HG03442 (cell line): ENCODE results near the gene CLSTN2.

Experiments used
- ATAC-seq: cut with Tn5 transposase; IDR thresholded peaks from one replicate; pipeline ENCODE4 v1.9.1; 2021; ENCODE audit warnings: mild to moderate bottlenecking, moderate library complexity; ENCODE audit not compliant: unreplicated experiment

CLSTN2 gene

DNA sequence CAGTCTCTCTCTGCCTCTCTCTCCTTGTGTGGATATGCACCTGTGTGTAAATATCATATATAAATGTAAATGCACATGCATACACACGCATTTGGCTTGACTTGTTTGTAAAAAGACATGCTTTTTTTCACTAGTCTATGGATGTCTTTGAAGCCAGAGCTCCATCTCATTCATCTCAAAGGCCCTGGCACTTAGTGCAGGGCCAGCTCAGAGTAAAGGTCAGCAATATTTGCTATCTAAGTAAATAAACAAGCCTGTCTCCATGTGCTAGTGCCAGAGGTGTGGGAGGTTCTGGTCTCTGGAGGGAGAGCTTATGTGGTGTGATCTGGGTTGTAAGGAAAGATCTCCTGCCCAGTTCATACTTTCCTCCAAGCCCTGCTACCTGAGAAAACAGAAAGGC is 5.6 kb downstream of the CLSTN2 start:
- no peak for ATAC-seq

DNA sequence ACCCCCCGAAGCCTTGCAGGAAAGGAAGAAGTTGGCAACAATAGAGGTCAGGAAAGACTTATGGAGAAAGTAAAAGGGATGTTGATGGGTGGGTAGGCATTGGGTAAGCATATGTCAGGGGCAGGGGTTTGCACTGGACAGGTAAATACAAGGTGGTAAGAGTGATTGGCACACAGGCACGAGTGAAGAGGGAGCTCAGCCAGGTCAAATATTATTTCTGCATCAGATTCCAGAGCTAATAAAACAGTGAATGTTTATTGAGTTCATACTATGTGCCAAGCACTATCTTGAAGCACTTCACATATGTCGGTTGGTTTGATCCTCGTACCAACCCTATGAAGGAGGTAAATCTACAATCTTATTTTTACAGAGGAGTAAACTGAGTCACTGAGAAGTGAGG is 6.6 kb downstream of the CLSTN2 start:
- no peak for ATAC-seq

DNA sequence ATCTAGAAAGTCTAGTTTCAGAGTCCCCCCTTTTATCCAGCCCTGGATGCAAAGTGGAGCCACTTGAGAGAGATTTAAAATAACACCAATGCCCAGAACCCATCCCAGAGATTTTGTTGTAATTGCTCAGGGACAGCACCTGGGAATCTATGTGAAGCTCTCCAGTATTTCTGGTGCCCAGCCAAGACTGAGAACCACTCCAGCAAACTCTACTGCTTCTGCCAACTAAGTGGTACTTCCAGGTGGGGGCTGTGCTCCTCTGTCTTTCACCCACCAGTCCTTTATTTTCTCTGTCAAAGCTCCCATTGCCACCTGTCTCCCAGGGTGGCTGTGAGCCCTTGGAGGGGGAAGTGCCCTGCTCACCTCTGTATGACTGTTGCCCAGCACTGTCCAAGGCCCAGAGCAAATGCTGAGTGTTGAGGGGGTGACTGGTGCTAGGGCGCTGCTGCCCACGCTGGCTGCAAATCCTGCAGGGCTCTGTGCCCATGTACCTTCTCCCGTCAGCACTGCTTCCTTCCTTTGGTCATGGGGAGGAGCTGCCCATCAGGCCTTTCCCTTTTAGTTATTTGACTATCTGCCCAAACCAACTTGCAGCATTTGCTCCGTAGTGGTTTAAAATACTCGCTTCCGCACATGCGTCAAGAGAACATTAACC is 9.4 kb downstream of the CLSTN2 start:
- no peak for ATAC-seq

DNA sequence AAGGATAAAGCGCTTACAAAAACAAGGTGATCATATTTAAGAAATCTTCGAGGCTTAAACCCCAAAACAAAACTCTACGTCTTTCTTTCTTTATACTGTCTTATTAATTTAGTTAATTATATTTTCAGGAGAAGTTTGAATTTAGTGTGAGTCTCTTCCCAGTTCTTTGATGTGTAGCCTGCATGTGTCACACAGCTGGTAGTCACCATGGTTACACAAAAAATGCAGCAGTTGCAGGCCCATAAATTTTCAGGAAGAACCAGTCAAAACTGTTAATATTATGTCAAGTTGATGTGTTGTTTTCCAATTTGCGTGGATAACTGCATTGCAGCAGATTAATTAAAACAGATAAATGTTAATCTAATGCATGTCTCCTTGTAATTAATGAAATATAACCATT is 10.4 kb downstream of the CLSTN2 start:
- ATAC-seq, result no peak

DNA sequence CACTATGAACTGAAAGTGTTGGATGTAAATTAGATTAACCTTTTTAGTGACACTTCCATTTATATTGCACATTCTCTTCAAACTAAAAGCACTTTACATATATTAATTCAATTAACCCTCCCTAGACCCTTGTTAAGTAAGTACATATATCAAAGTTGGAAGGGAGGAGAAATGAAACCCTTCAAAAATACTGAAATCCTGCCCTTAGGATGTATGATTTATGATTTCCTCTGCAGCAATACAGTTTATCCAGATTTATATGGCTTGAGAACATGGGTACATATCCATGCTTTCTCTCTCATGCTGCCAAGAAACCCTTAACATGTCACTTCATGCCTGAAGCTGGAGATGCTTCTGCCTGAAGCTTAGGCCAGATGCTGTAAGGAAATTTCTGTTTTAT is 11.0 kb downstream of the CLSTN2 start:
- no peak for ATAC-seq

DNA sequence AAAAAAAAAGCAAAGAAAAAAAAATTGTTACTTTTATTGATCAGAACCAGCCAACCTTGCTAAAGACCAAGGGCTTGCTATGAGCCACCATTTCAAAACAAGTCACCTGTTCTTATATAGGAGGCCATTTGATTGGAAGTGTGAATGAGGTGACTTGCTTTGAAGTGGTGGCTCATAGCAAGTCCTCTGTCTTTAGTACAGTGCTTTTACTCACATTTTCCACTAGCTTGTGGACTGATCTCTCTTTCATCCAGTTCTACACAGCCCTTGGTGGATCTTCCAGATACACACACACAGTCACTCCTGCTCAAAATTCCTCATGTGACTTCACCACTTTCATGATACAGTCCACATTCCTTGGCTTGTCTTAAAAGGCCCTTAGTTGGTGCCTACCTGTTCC is 13.5 kb downstream of the CLSTN2 start:
- ATAC-seq, result no peak

DNA sequence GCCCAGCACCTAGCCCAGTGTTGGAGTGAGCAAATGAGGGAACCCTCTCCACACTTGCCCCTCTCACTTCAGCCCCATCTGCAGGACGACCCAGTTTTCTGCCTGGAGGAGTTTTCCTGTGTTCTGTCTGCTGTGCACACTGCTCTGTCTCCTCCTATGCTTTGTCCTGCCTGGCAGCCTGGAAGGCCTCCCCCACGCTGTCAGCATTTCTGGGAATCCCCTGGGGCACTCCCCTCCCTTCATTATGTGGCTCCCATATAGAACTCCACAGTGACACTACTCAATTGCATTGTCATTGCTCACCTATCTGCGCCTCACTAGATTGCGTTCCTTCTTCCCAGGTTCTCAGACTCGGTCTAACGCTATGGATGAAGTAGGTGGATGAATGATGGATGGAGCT is 13.9 kb downstream of the CLSTN2 start:
- ATAC-seq, result no peak

DNA sequence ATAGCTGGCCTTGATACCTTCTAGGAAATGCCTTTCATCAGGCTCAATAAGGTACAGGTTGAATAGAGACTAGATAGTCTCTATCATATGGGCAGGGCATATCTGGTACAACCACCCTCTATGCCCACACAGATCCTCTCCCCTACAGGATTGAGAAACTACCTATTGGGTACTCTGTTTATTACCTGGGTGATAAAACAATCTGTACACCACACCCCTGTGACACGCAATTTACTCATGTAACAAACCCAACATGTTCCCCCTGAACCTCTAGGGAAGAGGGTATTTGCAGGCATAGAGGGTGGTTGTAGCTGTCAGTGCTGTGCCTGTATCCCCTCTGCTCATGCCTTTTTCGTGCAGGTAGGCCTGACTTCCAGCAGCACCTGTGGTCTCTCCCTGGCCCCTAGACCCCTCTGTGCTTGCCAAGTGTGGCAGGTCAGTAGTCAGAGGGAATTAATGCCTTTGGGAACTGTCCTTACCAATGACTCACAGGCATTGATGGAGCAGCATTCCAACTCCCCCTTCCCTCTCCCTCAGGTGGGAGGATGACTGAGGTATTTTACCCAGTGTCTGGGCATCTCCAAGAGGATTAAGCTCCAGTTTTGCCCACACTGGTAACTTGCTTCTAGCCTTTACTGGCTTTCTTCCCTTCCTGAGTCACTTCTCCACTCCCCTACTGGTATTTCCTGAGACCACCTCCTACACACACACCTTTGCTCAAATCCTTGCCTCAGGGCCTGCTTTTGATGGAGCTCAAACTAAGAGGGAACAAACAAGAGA is 18.3 kb downstream of the CLSTN2 start:
- no peak for ATAC-seq

DNA sequence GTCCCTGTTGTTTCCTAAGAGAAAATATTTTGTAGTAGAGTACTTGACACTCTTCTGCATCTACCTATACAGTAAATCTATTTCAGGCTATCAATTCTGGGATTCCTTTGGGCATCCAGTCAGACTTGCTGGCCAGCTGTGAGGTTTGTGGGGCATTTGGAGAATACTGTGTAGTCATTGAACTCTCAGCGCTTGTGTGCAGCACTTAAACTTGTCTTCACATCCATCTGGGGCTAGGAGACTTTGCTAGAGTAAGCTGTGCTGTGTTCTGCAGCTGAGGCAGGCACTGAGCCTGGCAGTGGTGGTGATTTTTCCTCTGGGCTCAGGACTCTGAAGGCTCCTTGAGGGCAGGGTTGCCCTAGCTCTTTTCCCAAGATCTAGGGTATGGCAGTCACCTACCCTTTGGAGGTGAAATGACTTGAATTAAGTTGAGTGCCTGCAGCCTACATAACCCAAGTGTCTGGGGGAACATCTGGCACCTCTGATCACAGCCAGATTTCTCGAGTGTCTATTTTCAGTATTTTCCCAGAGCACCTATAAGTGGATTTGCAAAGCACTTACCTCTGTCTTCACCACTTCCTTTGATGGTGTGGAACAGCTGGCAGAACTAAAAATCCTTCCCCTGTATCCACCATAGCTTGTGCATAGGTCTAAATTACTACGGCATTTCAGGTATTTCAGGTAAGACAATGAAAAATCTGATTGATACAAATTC is 19.3 kb downstream of the CLSTN2 start:
- no peak for ATAC-seq

DNA sequence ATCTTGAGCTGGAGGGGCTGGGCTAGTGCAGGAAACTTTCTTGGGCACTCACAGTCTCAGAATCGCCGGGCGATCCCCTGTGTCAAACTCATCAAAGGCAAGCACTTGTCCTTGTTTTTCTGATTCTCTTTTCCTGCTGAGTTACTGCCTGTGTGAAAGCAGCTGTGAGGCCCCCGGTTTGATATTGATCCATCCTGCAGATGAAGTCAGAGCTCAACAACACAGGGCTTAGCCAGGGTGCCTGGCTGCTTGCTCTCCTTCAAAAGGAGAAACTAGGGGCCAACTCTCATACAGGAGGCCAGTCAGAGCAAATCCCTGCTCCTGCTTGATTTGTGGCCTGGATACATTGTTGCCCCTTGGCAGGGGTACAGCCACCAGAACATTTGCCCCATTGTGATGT is 22.9 kb downstream of the CLSTN2 start:
- ATAC-seq, result no peak

DNA sequence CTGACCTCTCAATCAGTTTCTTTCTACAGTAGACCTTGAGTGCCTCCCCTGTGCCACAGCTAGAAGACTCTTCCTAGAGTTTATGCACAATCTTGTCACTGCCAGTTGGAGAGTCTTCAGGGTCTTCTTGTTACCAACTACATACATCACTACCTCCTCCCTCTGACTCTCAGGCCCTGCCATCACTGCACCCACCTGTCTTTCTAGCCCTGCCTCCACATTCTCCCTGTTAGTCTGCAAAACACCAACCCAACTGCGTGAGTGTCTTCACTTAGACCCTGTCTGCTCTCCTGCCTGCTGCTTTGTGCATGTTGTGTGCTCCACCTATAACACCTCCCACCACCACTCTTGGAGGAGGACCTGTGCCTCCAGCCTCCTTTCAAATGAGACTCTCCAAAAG is 34.4 kb downstream of the CLSTN2 start:
- ATAC-seq, result no peak

DNA sequence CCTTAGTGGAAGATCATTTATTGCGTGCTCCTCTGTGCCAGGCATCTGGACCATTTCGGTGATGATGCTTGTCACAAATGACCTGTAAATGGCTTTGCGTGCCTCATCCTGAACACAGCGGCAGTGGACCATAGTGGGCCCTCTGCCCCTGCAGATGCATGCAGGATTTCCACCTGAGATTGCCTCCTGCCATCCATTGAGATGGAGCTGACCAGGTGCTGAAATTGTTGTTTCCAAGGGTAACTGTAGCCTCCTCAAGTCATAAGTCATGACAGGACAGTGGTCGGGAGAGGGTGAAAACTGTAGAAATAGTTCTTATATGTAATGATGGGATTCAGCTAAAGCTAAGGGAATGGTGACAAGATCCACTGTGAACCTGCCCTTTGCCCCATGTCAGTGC is 35.5 kb downstream of the CLSTN2 start:
- no peak for ATAC-seq

DNA sequence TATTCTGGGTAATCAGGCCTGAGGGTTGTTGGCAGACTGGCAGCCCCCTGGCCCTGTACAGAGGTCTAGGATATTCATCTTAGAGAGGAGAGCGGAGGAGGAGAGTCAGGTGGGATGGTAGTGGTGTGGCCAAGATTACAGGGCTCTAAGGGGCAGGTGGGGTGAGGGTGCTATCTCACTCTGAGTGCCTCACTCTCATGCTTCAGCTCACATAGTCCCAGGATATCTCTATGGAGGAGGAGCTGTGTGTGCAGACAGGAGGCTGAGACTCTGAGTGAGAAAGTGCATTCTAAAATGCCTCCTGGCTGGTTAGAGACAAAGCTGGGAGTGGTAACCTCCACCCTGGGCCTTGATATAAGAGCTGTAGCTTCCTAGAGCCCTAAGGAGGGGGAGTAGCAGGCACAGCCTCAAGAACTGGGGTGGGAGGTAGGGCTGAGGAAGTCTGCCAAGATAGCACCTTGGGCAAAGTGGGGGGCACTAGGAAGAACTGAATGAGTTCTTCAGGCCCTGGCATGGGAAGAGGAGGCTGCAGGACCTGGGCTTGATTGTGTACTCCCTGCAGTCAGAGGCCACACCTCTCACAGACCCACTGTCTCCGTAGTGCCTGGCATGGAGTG is 39.9 kb downstream of the CLSTN2 start:
- no peak for ATAC-seq

DNA sequence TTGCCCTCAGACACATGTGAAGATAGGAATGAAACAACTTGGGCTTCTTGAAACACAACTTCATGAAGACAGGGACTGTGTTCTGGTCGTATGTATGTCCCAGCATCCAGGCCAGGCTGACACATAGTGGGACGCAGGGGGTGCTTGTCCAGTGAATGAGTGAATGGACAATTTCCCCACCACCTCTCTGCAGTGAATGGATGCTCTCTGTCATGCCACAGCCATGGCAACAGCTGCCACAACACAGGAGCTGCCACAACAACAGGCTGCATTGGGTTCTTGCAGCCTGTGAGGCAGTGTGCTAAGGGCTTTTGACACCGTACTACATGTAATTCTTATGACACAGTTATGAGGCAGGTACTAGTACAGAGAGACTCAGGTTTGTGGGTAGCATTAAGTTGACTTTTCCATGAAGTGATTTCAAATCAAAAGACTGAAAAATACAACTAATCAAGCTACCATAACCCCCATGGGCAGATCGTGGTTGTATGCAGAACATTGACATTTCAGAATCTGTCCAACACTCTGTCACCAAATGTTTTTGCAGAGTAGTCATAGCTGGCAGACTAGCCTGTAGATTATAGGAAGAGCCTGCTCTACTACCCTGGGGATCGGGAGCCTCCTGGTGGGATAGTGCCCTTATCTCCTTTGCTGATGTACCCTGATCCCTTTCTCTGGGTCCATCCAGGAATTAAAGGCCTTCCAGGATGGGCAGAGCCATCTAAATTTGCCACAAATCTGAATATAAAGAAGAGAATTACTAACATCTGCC is 40.8 kb downstream of the CLSTN2 start:
- ATAC-seq, result no peak

DNA sequence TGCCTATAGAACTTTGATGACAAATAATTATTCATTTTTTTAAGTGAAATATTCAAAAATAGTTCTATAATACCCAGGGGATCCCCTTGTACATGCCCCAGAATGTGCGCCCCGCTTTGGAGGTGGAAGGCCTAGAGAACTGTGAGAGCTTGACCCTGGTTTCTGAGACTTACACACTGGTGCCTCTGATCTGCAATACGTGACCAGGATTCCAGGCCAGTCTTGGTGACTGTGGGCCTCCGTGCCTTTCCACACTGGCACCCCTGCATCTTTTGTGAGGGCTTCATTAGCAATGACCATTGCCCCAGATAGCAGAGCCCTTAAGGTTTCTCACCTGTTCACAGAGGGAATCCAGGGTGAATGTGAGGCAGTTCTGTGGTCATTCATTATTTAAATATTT is 44.0 kb downstream of the CLSTN2 start:
- no peak for ATAC-seq

DNA sequence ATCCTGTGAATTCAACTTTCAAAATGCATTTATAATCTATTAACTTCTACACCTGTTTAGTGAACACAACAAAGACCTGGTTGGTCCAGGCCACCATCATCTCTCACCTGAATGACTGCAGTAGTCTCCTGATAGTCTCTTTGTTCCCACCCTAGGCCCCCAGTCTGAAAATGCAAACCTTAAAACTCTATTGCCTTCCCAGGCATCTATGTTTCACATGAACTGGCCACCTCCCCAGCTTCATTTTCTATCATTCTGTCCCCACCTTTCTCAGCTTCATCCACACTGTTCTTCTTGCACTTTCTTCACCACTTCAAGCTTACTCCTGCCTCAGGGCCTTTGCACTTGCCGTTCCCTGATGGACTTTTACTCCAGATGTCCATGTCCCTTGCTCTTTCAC is 45.0 kb downstream of the CLSTN2 start:
- no peak for ATAC-seq

DNA sequence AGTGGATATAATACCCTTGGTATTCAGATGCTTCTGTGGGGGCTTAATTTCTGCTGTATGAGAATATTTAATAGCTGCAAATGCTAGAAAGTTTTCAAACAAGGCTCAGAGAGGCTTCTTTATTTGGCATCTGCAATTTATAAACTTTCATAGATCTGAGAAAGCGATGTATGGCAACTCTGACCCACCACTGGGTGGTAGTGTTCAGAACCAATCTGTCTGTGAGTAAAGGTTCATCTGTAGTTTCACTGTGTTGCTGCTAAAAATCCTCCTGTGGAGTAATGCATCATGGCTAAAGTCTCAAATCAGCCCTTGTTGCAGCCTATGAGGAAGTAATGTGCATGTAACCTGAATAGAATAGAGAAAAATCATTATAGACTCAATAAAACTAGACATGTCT is 47.4 kb downstream of the CLSTN2 start:
- no peak for ATAC-seq

DNA sequence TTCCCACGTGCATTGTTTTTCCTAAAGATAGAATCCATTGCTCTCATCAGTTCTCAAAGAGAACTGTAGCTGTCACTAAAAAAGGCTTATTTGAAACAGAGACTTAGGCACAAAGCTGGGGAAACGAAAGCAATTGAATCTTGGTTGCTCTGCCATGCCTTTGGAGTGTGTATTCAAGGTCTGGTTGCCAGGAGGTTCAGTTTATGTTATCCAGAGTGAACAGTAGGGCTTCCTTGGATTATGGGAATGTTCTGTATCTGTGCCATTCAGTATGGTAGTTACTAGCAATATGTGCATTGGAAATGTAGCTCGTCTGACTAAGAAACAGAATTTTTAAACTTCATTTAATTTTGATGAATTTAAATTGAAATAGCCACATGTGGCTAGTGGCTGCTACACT is 50.6 kb downstream of the CLSTN2 start:
- no peak for ATAC-seq

DNA sequence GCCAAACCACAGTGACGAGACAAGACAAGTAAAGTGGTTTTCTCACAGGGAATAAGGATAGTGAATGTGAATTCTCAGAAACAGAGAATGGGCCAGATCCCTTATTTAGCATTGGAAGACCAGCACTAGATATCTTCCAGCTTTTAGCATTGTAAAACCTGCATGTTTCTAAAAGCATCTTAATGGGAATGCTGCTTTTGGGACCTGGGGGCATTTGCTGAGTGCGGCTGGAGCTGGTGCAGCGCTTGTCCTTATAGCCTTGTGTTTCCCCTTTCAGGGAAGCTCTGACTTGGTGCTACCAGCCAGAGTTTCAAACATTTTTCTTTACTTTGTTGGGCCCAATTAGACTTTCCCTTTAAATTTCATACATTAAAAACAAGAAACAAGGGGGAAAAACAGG is 52.9 kb downstream of the CLSTN2 start:
- no peak for ATAC-seq

DNA sequence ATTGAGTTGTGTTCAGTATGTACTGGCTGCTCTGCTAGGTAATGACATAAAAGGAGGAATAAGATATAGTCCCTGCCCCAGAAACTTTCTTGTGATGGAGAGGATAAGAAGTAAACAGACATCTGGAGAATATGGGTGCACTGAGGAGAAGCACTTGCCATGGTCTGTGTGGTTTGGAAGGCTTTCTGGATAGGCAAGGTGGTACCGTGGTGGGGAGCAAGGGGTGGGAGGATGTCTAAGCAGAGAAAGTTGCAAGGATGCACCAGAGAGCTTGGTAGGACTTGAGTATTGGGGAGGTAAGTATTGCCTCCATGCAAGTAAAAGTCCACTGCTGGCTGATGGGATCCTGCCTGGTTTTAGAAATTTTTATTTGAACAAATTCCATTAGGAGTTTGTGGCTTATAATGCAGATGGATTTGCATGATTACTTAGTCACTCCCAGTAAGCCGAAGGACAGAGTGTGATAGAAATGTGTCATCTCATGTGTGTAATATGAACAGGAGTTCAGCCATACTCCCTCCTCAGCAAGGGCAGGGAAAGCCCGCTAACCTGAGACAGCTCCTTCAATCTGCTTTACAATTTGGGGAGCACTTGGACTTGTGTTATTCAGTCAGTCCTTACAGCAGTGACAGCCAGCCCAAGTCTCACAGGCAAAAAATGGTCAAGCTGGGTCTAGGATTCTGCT is 53.6 kb downstream of the CLSTN2 start:
- no peak for ATAC-seq
